Measurements from ENCODE around the gene JMJD8. TPM values are rescaled to one million over a fixed set of nuclear protein-coding genes. Genes with fewer than 3 reads are reported as not detected.
A peak's percentile ranks its signal among the peaks of the same experiment; 100 is the strongest.

JMJD8 gene
- total RNA-seq, 1 donor from 2014 or later: 47.0 TPM

GRCh38 chr16:711548-712320, 27.6 kb upstream of the JMJD8 start:
- peaks cover 25% of the 10 kb centered on the region for H3K27me3 Mint-ChIP-seq
- H3K27ac Mint-ChIP-seq: no peak overlapping the region
- CTCF ChIA-PET: interaction anchor here (0.9 to 2.6 kb wide), 12 partner anchors 9 to 390 kb away, joined by 3 to 22 read pairs (median 4); partner anchors contain the start of genes ANTKMT, CCDC78, CHTF18 and CIAO3
- POLR2A ChIA-PET: interaction anchor here (0.7 to 2.0 kb wide), 2 partner anchors 9 kb away, joined by 3 to 4 read pairs; partner anchors contain the start of gene ANTKMT
- peak; percentile 69 for TF ChIP-seq CTCF (IDR thresholded peaks at IDR 0.05)
- H3K36me3 Mint-ChIP-seq (ENCODE audit: low read depth): no peaks in the 10 kb centered on the region
- intact Hi-C loops (cut with micrococcal nuclease): loop anchor here (1.0 to 5.0 kb wide), 4 partner anchors 30 to 392 kb away; no protein-coding TSS in a partner anchor
- no peak overlapping the region for H3K4me3 Mint-ChIP-seq
- ATAC-seq (ENCODE audit: low read depth) (peak; percentile 71), DNase-seq (peak; percentile 81)
- no peaks in the 10 kb centered on the region for H3K9me3 Mint-ChIP-seq
- peaks cover 10% of the 10 kb centered on the region for H3K4me1 Mint-ChIP-seq

GRCh38 chr16:711084-711483, 26.9 kb upstream of the JMJD8 start:
- ChIA-PET CTCF (interaction anchor here (1.2 kb wide), 1 partner anchor 74 kb away, joined by 6 read pairs; no protein-coding TSS in a partner anchor), POLR2A (interaction anchor here (2.0 kb wide), 1 partner anchor 10 kb away, joined by 4 read pairs; the partner anchor contains the start of gene ANTKMT)
- no peak overlapping the region for H3K27ac Mint-ChIP-seq
- no peak for TF ChIP-seq CTCF (IDR thresholded peaks at IDR 0.05)
- no peak overlapping the region for H3K4me3 Mint-ChIP-seq
- no peaks in the 10 kb centered on the region for H3K9me3 Mint-ChIP-seq
- peaks cover 25% of the 10 kb centered on the region for H3K27me3 Mint-ChIP-seq
- no peak for DNase-seq
- peaks cover 11% of the 10 kb centered on the region for H3K4me1 Mint-ChIP-seq
- H3K36me3 Mint-ChIP-seq (ENCODE audit: low read depth): no peaks in the 10 kb centered on the region
- no peak for ATAC-seq (ENCODE audit: low read depth)
- intact Hi-C loops (cut with micrococcal nuclease): loop anchor here (1.0 to 5.0 kb wide), 4 partner anchors 30 to 392 kb away; no protein-coding TSS in a partner anchor

GRCh38 chr16:710500-711075, 26.5 kb upstream of the JMJD8 start:
- DNase-seq (no peak), ATAC-seq (ENCODE audit: low read depth) (no peak)
- no peak for TF ChIP-seq CTCF (IDR thresholded peaks at IDR 0.05)
- Mint-ChIP-seq H3K27me3 (peaks cover 25% of the 10 kb centered on the region), H3K4me3 (no peak overlapping the region), H3K27ac (no peak overlapping the region), H3K36me3 (ENCODE audit: low read depth) (no peaks in the 10 kb centered on the region), H3K9me3 (no peaks in the 10 kb centered on the region), H3K4me1 (peaks cover 8% of the 10 kb centered on the region)
- CTCF ChIA-PET: interaction anchor here (1.2 kb wide), 1 partner anchor 74 kb away, joined by 6 read pairs; no protein-coding TSS in a partner anchor
- intact Hi-C loops (cut with micrococcal nuclease): loop anchor here (1.0 to 5.0 kb wide), 4 partner anchors 31 to 393 kb away; no protein-coding TSS in a partner anchor
- POLR2A ChIA-PET: interaction anchor here (1.2 to 2.0 kb wide), 2 partner anchors 10 to 77 kb away, joined by 3 to 4 read pairs; partner anchors contain the start of gene ANTKMT

- ChIA-PET CTCF (interaction anchor here (1.2 kb wide), 1 partner anchor 75 kb away, joined by 6 read pairs; no protein-coding TSS in a partner anchor), POLR2A (interaction anchor here (1.2 to 2.0 kb wide), 2 partner anchors 11 to 78 kb away, joined by 3 to 4 read pairs; partner anchors contain the start of gene ANTKMT)
- no peak for TF ChIP-seq CTCF (IDR thresholded peaks at IDR 0.05)
- H3K4me1 Mint-ChIP-seq: peaks cover 8% of the 10 kb centered on the region
- no peaks in the 10 kb centered on the region for H3K36me3 Mint-ChIP-seq (ENCODE audit: low read depth)
- H3K27me3 Mint-ChIP-seq: peaks cover 25% of the 10 kb centered on the region
- ATAC-seq (ENCODE audit: low read depth): no peak
- no peaks in the 10 kb centered on the region for H3K9me3 Mint-ChIP-seq
- no peak overlapping the region for H3K4me3 Mint-ChIP-seq
- intact Hi-C loops (cut with micrococcal nuclease): loop anchor here (5.0 kb wide), 1 partner anchor 167 kb away; no protein-coding TSS in a partner anchor
- DNase-seq: no peak
- H3K27ac Mint-ChIP-seq: no peak overlapping the region
These were observed 25.7 kb upstream of the JMJD8 start for GRCh38 chr16:709566-710499.

All from activated B cell treated with CpG ODN at 0.5 μM for 24 hours (primary cell).